HG02938 (cell line): ENCODE results near the gene PRAF2.

Source experiments
- ATAC-seq: cut with Tn5 transposase; IDR thresholded peaks from one replicate; pipeline ENCODE4 v1.9.1; 2021; ENCODE audit warnings: mild to moderate bottlenecking, moderate library complexity; ENCODE audit not compliant: unreplicated experiment

Gene PRAF2

DNA sequence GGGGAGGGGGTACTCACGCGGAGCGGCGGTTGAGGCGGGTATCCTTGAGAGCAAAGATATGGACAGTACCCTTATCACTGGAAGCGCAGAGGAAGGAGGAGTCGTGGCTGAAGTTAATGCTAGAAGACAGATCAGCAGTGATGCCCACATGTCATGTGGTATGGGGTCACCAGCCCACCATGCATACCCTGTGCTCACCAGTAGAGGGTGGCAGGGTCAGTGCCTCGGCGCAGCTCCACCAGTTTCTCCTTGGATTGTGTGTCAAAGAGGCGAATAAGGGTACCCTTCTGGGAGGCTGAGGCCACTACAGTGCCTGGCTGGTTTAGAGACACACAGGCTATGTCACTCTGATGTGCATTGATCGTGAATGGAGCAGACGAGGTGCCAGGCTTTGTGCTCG lies 1.5 kb upstream of the PRAF2 start:
- no peak for ATAC-seq

DNA sequence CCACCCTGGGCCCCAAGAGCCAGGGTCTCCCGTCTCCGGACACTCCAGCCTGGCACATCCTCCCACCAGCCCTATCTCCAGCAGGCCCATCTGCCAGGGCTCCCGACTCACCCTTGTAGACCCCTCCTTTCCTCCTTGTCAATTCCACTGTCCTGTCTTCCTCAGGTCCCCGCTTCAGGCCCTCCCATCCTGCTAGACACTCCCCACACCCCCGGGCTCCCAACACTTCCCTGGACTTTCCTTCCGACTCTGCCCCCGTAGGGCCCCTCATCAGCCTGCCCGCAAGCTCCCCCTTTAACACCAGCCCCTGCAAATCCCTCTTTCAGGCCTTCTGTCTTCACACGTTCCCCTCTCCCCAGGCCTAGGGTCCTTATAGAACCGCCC lies 1.1 kb downstream of the PRAF2 start:
- no peak for ATAC-seq

DNA sequence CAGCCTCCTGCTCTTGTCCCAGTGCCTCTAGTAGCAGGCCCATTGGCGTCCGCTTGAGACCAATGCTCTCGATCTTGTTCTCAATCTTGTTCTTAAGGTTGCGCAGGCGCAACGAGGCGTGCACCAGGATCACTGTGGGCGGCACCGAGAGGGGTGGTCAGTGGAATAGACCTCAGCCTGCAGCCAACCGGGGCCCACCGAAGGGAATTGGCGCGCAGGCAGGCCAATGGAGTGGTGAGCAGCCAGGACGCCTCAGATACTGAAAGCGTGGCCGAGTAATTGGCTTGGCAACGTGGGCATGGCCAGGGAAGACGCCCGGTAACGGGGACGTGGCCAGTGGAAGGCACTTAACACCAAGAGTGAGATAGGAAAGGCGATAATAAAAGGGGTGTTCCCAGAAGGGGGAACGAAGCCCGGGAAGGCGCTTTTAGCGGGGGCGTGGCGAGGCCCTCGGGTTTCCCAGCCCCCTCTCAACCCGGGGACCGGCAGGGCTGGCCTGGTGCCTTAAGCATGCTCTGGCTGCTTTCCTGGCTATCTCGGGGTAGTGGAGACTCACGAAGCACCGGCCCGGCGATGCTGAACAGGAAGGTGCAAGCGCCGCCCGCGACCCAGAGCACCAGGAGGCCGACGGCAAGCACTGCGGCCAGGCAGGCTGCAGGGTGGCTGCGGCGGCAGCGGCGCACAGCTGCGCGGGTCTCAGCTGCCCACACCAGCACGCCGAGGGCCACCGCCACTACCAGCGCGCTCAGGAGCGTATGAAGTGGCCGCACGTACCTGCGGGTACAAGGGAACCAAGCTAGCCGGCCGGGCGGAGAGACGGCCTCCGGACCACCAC lies 1.7 kb downstream of the PRAF2 start:
- ATAC-seq, result no peak

DNA sequence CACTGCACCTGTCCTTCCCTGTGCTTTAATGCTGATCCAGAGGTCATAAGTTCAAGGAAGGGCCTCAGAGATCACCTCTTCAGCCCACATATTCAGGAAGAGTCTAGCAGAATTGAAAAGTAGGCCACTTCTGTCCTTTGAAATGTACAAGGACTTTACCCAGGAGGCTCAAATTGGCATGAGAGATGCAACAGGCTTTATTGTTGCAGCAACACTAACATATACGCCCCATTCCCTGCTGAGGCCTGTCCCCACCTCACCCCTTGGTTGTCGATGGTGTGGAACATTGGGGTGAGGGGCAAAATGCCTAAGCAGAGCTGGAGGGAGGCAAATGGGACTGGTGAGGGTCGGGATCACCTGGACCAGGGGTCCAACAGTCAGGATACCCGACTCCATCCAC lies 2.8 kb downstream of the PRAF2 start:
- no peak for ATAC-seq

DNA sequence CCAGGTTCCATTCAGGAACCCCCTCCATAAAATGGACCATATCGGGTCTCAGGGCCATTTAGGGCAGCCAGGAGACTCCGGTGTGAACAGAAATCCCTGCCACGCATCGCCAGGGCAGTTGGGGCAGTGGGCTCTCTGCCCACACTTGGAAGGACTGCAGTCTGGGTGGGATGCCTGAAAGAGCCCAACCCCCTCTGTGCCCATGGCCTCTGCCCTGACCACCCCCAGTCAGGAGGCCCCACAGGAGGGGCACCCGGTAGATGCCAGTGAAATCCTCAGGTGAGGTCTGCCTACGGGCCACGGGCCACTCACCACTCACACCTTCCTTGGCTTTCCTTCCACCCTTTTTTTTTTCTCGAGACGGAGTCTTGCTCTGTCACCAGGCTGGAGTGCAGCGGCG lies 4.8 kb downstream of the PRAF2 start:
- no peak for ATAC-seq

DNA sequence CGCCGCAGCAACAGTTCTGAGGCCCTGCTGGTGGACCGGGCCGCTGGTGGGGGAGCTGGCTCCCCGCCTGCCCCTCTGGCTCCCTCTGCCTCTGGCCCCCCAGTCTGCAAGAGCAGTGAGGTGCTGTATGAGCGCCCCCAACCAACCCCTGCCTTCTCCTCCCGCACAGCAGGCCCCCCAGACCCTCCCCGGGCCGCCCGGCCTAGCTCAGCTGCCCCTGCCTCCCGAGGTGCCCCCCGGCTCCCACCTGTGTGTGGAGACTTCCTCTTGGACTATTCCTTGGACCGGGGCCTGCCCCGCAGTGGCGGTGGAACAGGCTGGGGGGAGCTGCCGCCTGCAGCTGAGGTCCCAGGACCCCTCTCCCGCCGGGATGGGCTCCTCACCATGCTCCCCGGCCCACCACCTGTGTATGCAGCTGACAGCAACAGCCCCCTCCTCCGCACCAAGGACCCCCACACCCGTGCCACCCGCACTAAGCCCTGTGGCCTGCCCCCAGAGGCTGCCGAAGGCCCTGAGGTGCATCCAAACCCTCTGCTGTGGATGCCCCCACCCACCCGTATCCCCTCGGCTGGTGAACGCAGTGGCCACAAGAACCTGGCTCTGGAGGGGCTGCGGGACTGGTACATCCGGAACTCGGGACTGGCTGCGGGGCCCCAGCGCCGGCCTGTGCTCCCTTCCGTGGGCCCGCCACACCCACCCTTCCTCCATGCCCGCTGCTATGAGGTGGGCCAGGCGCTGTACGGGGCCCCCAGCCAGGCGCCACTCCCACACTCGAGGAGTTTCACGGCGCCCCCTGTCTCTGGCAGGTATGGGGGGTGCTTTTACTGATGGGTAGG lies 6.3 kb downstream of the PRAF2 start:
- no peak for ATAC-seq

DNA sequence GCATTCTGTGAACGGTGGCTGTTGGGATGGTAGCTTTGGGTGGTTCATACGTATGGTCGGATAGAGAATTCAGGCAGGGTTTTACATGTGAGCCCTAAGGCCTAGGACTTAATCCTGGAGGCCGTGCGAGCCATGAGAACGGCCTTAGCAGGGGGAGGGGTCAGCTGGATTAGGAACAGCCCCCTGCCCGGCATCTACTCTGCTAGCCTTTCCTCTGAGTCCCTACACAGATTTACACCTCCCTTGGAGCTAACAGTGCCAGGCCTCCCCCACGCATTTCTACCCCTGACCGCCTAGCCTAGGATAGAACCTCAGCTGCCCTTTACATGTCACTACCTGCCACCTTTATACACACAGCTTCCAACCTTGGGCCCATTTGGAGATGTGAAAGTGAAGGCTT lies 7.1 kb downstream of the PRAF2 start:
- no peak for ATAC-seq

DNA sequence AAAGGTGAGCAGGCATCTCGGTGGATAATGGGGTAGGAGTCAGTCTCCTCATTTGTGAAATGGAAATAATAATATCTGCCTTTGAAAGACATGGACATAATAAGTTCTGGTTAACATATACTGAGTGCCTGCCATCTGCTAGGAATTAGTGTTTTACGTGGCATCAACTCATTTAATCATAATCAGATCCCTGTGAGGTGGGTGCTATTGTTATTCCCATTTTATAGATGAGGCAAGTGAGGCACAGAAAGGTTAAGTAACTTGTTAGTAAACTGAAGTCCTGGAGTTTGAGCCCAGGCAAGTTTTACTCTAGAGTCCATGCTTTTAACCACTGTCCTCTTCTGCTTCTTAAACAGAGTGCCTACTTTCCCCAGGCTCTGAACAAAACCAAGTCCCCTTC lies 7.5 kb downstream of the PRAF2 start:
- ATAC-seq, result no peak

DNA sequence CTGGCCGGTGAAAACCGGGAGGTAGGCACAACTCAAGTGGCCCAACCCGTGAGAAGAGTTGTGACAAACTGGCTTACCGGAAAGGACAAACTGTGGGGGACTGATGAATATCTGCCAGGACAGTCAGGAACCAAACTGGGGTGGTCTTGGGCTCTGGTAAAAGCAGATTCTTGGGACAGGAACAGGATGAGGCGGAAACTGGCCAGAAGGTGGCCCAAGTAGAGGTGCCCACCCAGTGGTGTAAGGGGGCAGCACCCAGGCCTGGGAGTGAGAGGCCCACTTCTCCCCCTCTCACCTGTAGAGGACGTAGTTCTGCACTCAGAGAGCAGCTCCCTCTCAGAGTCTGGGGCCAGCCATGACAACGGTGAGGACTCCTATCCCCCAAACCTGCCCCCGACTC lies 9.1 kb downstream of the PRAF2 start:
- no peak for ATAC-seq

DNA sequence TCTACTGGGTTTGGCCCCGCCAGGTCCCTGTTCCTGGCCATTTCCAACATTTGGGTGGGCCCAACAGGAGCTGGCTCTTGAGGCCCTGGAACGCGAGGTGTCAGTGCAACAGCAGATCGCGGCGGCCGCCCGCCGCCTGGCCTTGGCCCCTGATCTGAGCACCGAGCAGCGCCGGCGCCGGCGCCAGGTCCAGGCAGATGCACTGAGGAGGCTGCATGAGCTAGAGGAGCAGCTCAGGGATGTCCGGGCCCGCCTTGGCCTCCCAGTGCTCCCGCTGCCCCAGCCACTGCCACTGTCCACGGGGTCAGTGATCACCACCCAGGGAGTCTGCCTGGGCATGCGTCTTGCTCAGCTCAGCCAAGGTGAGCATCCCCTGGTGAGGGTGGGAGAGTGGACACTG lies 9.5 kb downstream of the PRAF2 start:
- ATAC-seq, result no peak

DNA sequence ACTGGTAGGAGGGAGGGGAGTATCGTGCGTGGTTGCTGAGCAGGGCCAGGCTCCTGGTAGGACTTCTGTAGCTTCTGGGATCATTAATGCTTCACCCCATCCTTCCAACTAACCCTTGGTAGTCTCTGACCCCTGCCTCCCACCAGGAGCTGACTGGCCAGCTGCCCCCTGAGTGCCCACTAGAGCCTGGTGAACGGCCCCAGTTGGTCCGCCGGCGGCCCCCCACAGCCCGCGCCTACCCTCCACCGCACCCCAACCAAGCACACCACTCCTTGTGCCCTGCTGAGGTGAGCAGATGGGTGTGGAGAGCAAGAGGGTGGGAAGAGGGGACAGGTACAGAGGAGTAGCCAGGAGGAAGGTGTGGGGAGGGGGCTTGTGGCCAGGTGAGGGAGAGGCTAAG lies 10.1 kb downstream of the PRAF2 start:
- ATAC-seq, result no peak

DNA sequence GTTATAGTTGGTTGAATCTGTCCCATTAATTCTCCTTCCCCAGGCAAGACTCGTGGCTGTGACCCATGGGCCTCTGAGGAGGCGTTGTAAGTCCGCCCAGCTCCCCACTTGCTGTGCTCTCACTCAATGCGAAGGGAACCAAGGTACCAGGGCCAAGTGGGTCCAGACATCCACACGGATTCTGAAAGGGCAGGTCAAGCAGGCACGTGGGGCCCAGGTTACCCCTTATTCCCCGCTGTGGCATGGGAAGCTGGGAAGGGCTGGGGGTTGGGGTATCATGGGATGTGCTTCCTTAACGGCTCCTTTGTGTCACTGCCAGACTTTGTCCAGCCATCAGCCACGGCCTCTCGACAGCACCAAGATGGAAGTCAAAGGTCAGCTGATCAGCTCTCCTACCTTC lies 11.9 kb downstream of the PRAF2 start:
- no peak for ATAC-seq

DNA sequence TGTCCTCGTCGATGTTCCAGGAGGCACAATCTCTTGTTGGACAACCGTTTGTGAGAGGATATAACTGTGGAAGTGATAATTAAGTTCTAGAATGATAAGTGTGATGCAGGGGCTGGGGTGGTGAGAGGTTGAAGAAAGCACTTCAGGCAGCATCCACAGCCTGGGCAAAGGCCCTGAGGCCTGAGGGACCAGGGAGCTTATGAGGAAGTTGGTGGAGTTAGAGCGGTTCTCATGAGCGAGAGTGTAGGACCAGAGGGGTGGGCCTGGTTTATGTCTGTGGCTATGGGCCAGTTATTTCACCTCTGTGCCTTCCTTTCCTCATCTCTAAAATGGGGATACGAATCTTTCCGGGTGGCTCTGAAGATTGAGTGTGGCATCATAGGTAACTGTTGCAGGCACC lies 12.3 kb downstream of the PRAF2 start:
- ATAC-seq, result no peak

DNA sequence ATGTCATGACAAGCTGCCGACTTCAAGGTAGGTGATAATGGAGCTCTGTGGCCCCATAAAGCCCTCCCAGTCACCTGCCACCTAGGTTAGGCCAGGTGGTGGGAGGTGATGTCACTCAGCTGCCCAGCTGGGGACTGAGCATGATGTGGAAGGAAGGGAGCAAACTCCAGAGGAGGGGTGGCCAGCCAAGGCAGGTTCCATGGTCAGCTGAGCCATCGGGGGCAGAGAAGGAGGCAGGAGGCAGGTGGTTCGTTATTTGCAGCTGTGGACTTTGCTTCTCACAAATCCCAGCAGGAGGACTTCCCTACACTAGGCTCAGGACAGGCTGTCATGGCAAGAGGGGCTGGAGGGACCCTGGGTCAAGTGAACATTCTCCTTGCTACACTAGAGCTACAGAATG lies 12.9 kb downstream of the PRAF2 start:
- no peak for ATAC-seq

DNA sequence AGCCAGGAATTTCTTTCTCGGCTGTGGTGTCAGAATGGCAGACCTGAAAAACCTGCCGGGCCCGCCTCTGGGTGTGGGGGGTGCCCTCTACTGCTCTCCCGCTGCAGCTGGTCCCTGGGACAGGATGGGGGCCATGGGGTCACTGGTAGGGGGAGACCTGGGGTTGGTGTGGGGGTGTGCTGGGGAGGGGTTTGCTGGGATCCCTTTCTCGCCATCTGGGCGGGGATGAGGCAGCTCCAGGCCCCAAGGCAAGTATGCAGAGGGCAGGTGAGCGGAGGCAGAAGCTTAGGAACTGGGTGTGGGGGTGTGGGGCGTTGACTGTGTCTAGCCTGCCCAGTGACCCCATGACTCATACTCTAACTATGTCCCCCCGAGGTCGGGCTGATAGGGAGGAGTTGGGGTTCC lies 14.1 kb downstream of the PRAF2 start:
- no peak for ATAC-seq

DNA sequence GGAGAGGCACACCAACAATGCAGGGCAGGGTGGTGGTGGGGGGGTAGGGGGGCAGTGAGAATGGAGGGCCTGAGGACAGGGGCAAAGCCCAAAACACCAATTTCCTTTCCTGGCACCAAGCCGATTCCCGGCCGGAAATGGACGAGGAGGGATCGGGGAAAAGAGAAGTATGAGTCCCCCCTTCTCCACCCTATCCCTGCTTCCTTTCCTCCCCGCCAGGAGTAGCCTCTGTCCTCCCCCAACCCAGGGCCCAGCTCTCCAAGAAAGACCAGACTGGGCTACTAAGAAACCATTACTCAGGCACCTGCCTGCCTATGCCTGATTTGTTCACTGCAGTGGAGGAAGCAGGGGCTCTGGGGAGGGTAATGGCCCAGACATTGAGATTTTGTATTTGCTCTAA lies 14.6 kb downstream of the PRAF2 start:
- ATAC-seq, result no peak

DNA sequence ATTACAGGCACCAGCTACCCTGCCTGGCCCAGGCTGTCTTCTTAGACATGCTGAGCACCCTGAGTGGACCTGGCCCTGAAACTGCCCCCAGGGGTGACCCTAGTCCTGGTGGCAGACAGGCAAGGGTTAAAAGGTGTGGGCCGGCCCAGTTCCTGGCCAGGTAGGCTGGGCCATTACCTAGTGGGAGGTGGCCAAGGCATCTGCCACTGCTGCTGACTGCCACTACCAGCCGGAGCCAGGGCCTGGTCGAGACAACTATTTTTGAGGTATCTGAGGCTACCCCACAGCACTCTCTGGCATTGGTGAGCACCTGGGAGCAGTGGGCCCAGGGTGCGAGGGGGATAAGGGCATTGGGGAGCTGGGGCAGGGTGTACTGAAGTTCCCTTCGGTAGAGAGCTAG lies 15.0 kb downstream of the PRAF2 start, which contains the start of gene CCDC120:
TSS of gene CCDC120 (plus strand) at position 206 of the 400 bp plus-strand sequence. CDS start 3,043 bp downstream, outside the sequence.
- ATAC-seq, result no peak

DNA sequence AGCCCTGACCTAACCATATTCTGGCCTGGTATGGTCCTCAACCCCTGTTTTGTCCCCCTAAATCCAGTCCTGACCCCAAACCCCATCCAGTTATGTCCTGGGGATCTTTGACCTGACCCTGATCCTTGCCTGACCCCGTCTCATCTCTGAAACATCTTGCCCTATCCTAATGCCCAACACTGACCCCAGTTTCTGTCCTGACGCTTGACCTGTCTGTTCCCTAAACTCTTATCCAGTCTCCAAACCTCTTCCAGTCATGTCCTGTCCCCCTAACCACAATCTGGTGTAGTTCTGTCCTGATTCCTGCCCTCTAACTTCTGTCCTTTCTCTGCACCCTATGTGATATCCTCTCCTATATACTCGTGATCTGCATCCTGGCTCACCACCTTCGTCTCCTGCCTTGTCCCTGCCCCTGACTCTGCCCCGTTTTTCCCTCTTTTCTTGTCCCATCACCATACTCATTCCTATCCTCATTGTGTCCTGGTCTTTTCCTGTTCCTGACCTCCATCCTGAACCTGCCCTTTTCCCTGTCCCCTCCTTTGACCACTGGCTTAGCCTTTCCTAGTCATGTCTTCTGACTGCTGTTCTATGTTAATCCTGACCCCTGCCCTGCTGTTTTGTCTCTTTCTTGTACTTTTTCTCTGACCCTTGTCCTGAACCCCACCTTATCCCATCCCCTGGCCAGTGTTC lies 19.6 kb downstream of the PRAF2 start:
- ATAC-seq, result no peak

DNA sequence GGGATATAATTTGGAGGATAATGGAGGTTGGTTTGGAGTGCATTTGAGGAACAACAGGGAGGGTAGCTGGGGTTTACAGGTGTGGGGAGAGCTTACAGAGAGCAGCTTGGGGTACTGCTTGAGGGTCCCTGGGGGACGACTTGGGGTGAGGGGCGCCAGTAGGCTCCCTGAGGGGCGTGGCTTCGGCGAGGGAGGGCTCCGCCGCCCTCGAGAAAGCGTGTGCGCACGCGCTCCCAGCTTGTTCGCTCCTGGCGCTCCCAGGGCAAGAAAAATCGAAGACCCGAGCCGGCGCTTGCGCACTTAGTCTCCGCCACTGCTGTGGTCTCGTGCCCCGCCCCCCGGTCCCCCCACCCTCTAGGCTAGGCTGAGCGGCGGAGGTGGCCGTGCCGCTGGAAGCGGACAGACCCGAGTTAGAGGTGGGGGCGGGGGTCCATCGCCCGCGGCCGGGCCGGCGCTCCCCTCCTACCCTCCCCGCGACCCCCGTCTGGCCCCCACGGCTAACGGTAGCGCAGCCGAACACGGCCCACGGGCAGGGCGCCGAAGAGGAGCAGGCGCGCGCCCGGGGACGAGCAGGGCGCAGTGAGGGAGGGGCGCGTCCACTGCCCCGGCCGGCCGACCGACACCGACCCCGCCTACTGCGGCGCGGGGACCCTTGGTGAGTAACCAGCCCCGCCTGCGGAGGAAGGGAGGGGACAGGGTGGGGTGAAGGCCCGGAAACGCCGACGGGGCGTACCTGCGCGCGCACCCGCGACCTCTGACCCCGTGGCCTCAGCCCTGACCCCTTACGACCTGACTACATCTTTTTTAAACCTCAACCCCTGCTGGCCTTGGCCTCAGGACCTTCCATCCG lies 20.4 kb downstream of the PRAF2 start:
- no peak for ATAC-seq

DNA sequence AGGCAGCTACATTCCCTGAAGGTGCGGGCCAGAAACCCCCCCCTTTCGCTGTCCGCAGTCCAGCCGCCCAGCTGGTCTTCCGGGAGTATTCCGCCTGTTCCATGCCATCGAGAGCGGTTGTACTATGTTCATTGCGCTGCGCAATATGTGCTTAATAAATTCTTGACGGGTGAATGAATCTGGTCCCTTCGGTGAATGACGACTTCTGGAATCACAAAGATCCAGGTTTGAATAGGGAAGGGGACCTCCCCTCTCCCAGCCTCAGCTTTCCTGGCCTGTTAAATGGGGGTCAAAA lies 29.9 kb downstream of the PRAF2 start:
- ATAC-seq, result no peak
